Measurements from ENCODE around the gene ATR. TPM values are rescaled to one million over a fixed set of nuclear protein-coding genes. Genes with fewer than 3 reads are reported as not detected.
"Not testable (repeated sequence)": the region's sequence is repeated elsewhere in the genome, so short reads cannot be mapped to it uniquely, and the experiment has no call there.

The ATR gene
- polyA plus RNA-seq, 6 donors from 2014 or later: 11.2 to 21.2 (median 16.9) TPM

DNA sequence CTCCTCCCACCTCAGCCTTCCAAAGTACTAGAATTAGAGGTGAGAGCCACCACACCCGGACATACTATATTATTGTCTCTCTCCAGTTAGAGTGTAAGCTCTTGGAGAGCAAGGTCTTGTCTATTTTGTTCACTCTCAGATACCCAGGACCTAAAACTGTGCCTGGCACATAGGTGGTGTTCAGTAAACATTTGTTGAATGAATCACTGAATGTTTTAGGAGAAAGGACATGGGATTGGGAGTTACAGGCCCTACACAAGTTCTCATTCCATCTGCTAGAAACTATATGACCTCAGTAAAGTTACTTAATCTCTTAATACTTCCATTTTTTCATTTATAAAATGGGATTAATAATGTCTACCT is 1.5 kb upstream of the ATR start:
- DNase-seq (no peak), ATAC-seq (ENCODE audit: low read depth in 2 of 2) (no peak)
- Mint-ChIP-seq H3K9me3 (no peaks in the 10 kb centered on the region), H3K4me1 (peaks cover 32 to 47% (median 38%) of the 10 kb centered on the region in 3 donors), H3K4me3 (peak overlapping the region; percentile 48 to 97 (median 95)), H3K36me3 (peaks cover 0 to 5% of the 10 kb centered on the region in 2 donors), H3K27me3 (peaks cover 0 to 5% (median 5%) of the 10 kb centered on the region in 3 donors), H3K27ac (peak overlapping the region; percentile 92 to 99 (median 96))

DNA sequence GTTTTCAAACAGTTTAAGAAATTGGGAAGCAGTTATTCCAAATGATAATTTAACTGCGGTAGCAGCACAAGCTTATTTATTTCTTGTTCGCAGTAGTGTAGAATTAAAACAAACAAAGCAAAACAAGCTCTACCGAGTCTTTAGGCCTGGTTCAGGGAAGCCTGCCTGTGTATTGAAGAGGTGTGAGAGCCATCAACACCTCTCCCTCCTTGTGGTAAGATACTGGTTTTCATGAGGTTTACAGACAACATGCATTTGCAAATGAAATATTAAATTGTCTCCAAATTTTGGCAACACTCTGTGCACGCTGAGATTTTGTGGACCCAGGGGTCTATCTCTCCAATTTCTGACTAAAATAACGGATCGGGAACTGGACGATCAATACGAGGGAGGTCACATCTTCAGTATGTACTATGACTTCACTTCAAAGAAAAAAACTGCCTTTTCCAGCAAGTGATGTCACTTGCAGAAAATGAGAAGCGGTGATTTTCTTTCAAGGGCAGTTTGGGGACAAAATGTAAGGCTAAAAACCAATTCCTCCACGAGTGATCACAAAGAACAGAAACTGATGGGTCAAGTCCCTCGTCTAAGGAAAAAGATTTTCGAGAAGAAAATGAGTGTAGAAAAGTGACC is 721 bp downstream of the ATR start:
- ATAC-seq (ENCODE audit: low read depth in 2 of 2) (no peak), DNase-seq (no peak)
- H3K36me3 Mint-ChIP-seq: peaks cover 0 to 5% of the 10 kb centered on the region in 2 donors
- peak overlapping the region; percentile 93 to 97 (median 96) for H3K4me3 Mint-ChIP-seq
- no peaks in the 10 kb centered on the region for H3K9me3 Mint-ChIP-seq
- H3K4me1 Mint-ChIP-seq: peaks cover 48 to 66% (median 48%) of the 10 kb centered on the region in 3 donors
- peak overlapping the region; percentile 95 to 99 (median 98) for H3K27ac Mint-ChIP-seq
- peaks cover 0 to 4% (median 0%) of the 10 kb centered on the region in 3 donors for H3K27me3 Mint-ChIP-seq

DNA sequence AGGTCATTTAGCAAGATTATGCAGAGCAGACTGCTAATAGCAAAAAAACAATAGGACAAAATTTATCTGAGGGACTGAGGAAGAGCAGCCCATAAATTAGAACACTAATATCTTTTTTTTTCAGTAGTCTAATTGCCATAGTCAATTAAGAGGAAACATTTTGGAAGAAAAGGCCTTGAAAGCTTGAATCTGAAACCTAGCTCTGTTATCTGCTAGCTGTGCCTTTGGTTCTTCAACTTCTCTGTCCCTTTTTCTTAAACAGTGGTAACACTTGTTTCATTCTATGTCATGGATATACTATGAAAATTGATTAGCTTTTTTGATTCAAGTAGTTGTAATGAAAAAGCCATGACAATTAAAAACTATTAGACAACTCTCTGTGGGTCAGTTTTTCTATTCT is 1.7 kb downstream of the ATR start:
- peak overlapping the region; percentile 52 to 97 (median 95) for H3K4me3 Mint-ChIP-seq
- H3K27ac Mint-ChIP-seq: peak overlapping the region; percentile 13 to 95 (median 60)
- ATAC-seq (ENCODE audit: low read depth in 2 of 2) (no peak), DNase-seq (no peak)
- no peaks in the 10 kb centered on the region for H3K9me3 Mint-ChIP-seq
- peaks cover 48 to 66% (median 48%) of the 10 kb centered on the region in 3 donors for H3K4me1 Mint-ChIP-seq
- H3K36me3 Mint-ChIP-seq: peaks cover 0 to 5% of the 10 kb centered on the region in 2 donors
- H3K27me3 Mint-ChIP-seq: no peaks in the 10 kb centered on the region

DNA sequence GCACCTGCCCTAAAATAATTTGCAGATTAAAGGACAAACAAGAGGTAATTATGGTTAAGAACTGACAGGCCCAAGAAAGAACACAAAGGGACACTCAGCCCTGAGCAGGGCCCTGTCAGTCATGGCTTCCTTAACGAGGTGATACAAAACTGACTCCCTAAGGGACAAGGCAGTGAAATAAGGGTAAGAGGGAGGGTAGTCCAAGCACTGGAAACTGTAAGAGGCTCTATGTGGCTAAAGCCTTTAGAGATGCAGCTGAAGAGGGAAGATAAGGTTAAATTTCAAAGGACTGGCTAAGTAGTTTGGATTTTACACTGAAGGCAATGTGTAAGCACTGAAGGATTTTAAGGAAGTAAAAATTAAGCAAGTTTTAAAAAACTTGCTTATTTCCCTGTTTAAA is 3.9 kb downstream of the ATR start:
- no peaks in the 10 kb centered on the region for H3K27me3 Mint-ChIP-seq
- peaks cover 0 to 9% of the 10 kb centered on the region in 2 donors for H3K36me3 Mint-ChIP-seq
- H3K4me3 Mint-ChIP-seq: peak overlapping the region in 1 of 8 donors; percentile 22
- no peak for DNase-seq
- ATAC-seq (ENCODE audit: low read depth in 2 of 2): no peak
- no peaks in the 10 kb centered on the region for H3K9me3 Mint-ChIP-seq
- peaks cover 47 to 68% (median 48%) of the 10 kb centered on the region in 3 donors for H3K4me1 Mint-ChIP-seq
- peak overlapping the region in 2 of 6 donors; percentile 14 to 76 for H3K27ac Mint-ChIP-seq

DNA sequence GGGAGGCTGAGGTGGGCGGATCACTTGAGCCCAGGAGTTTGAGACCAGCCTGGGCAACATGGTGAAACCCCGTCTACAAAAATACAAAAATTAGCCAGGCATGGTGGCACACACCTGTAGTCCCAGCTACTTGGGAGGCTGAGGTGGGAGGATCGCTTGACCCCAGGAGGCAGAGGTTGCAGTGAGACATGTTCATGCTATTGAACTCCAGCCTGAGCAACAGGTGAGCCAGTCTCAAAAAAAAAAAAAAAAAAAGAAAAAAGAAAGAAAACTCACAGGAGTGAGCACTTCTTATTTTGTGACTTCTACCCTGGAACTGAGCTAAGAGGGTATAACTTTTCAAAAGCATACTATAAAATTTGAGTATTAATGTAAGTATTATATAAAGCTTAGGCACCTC is 4.3 kb downstream of the ATR start:
- DNase-seq; H3K9me3 Mint-ChIP-seq; H3K27me3 Mint-ChIP-seq; H3K36me3 Mint-ChIP-seq; ATAC-seq (ENCODE audit: low read depth in 2 of 2): not testable (repeated sequence)
- peak overlapping the region in 3 of 6 donors; percentile 14 to 76 (median 40) for H3K27ac Mint-ChIP-seq
- peak overlapping the region in 1 of 8 donors; percentile 22 for H3K4me3 Mint-ChIP-seq
- H3K4me1 Mint-ChIP-seq: peaks cover 44 to 63% (median 48%) of the 10 kb centered on the region in 3 donors

DNA sequence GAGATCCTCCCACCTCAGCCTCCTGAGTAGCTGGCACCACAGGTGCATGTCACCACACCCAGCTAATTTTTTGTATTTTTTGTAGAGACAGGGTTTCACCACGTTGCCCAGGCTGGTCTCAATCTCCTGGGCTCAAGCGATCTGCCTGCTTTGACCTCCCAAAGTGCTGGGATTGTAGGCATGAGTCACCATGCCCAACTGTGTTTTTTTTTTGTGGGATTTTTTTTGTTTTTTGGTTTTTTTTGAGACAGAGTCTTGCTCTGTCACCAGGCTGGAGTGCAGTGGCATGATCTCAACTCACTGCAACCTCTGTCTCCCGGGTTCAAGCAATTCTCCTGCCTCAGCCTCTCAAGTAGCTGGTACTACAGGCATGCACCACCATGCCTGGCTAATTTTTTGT is 9.1 kb downstream of the ATR start:
- not testable (repeated sequence) for DNase-seq; H3K36me3 Mint-ChIP-seq; H3K4me3 Mint-ChIP-seq; H3K27ac Mint-ChIP-seq; H3K9me3 Mint-ChIP-seq; ATAC-seq (ENCODE audit: low read depth in 2 of 2); H3K27me3 Mint-ChIP-seq
- H3K4me1 Mint-ChIP-seq: peaks cover 9 to 24% (median 12%) of the 10 kb centered on the region in 3 donors

DNA sequence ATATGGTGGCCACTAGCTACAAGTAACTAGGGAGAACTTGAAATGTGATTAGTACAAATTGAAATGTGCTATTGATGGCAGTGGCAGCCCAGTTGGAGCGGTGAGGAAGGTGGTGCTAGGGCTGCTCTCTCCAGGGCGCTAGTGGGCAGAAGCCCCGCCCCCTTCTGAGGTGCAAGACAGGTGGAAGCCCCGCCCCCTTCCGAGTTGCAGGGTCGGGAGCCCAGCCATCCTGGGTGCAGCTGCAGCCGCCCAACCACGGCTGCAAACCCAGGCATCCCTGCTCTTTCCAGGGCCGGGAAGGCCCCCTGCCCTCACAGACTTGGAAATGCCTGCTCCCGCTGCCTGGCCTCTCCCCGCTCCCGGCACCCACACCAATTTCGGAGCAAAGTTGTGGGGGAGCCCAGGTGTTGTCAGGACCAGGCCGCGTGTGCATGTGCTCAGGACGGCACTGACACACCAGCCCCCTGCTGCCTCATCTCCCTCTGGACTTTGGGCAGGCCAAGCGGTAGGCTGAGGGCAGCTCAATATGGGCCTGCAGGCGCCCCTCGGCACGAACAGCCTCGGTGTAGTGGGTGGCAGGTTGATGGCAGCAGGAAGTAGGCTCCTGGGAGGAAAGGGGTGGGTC is 10.0 kb downstream of the ATR start:
- H3K4me1 Mint-ChIP-seq: peaks cover under 1 to 16% (median 8%) of the 10 kb centered on the region in 3 donors
- H3K9me3 Mint-ChIP-seq: no peaks in the 10 kb centered on the region
- peaks cover 0 to 4% of the 10 kb centered on the region in 2 donors for H3K36me3 Mint-ChIP-seq
- H3K27me3 Mint-ChIP-seq: no peaks in the 10 kb centered on the region
- DNase-seq: no peak
- H3K4me3 Mint-ChIP-seq: no peak overlapping the region
- no peak for ATAC-seq (ENCODE audit: low read depth in 2 of 2)
- no peak overlapping the region for H3K27ac Mint-ChIP-seq

DNA sequence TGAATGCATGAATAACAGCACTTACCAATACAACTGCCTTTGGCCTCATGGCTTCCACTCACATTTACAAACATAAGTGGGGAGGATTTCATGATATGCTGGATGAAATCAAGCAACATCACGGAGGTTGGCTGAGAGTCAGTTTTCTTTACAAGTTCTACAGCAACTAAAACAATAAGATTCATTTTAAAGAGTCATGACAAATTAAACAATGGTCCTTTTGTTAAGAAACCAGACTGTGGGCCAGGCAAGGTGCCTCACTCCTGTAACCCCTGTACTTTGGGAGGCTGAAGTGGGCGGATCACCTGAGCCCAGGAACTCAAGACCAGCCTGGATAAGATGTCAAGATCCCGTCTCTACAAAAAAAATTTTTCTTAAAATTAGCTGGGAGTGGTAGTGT is 12.4 kb downstream of the ATR start:
- Mint-ChIP-seq H3K27me3 (no peaks in the 10 kb centered on the region), H3K36me3 (peaks cover 9 to 10% of the 10 kb centered on the region in 2 donors)

DNA sequence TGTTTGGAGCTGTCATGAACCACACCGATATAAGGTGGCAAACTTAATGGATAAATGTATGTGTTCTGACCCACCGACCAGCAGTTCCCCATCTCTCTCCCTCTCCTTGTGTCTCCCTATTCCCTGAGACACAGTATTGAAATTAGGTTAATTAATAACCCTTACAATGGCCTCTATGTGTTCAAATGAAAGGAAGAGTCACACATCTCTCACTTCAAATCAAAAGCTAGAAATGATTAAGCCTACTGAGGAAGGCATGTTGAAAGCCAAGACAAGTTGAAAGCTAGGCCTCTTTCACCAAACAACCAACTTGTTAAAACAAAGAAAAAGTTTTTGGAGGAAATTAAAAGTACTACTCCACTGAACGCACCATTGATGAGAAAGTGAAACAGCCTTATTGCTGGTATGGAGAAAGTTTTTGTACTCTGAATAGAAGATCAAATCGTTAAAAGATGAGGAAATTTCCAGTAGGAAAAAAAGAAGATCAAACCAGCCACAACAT is 15.0 kb downstream of the ATR start:
- Mint-ChIP-seq H3K36me3 (peaks cover 9% of the 10 kb centered on the region in 2 donors), H3K27ac (peak overlapping the region in 1 of 6 donors; percentile 54), H3K27me3 (no peaks in the 10 kb centered on the region), H3K4me1 (peaks cover 0 to 4% (median 2%) of the 10 kb centered on the region in 3 donors), H3K4me3 (no peak overlapping the region), H3K9me3 (no peaks in the 10 kb centered on the region)
- no peak for ATAC-seq (ENCODE audit: low read depth in 2 of 2)
- DNase-seq: no peak

More for the DNA sequence above, 12.4 kb downstream of the ATR start:
- Mint-ChIP-seq H3K4me1 (peaks cover 0 to 11% (median 8%) of the 10 kb centered on the region in 3 donors), H3K4me3 (no peak overlapping the region), H3K27ac (peak overlapping the region in 1 of 6 donors; percentile 47), H3K9me3 (no peaks in the 10 kb centered on the region)
- DNase-seq (no peak), ATAC-seq (ENCODE audit: low read depth in 2 of 2) (no peak)

DNA sequence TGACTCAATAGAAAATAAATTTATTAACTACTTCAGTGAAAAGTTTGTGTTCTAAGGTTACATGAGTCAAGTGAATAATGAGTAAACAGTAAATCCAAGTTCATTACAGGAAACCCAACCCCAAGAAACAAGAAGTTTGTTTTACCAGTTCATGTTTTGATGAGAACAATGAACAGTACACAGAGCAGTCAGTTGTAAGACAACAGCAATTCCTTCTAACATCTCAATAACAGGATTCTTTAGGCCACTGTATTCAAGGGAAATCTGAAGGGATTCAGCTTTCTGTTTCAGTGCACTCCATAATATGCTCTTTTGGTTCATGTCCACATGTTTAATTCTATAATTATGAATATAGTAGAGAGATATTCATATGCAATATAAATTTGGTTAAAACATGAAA is 18.4 kb downstream of the ATR start:
- Mint-ChIP-seq H3K27ac (no peak overlapping the region), H3K4me3 (no peak overlapping the region), H3K4me1 (no peaks in the 10 kb centered on the region), H3K36me3 (peaks cover 19 to 20% of the 10 kb centered on the region in 2 donors), H3K9me3 (no peaks in the 10 kb centered on the region), H3K27me3 (no peaks in the 10 kb centered on the region)
- DNase-seq: no peak
- no peak for ATAC-seq (ENCODE audit: low read depth in 2 of 2)

DNA sequence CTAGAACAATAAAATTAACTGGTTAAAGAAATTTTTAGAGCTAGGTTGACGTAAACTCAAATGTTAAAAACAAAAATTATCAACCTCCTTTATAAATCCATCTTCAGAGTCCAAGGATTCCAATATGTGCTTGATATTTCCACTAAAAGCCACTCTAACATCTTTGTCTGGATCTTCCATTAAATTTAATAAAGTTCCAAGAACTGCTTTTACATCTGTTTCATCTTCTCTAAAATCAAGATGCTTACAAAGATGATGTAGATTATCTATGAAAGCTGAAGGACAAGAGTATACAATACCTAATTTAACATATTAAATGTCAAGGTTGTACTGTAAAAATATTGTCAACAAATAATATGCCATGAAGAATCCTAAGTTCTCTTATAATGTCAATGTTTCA is 24.8 kb downstream of the ATR start:
- H3K27ac Mint-ChIP-seq: no peak overlapping the region
- no peaks in the 10 kb centered on the region for H3K27me3 Mint-ChIP-seq
- DNase-seq (no peak), ATAC-seq (ENCODE audit: low read depth in 2 of 2) (no peak)
- H3K4me1 Mint-ChIP-seq: no peaks in the 10 kb centered on the region
- peaks cover 34% of the 10 kb centered on the region in 2 donors for H3K36me3 Mint-ChIP-seq
- no peak overlapping the region for H3K4me3 Mint-ChIP-seq
- peaks cover 0 to 3% (median 1%) of the 10 kb centered on the region in 7 donors for H3K9me3 Mint-ChIP-seq

DNA sequence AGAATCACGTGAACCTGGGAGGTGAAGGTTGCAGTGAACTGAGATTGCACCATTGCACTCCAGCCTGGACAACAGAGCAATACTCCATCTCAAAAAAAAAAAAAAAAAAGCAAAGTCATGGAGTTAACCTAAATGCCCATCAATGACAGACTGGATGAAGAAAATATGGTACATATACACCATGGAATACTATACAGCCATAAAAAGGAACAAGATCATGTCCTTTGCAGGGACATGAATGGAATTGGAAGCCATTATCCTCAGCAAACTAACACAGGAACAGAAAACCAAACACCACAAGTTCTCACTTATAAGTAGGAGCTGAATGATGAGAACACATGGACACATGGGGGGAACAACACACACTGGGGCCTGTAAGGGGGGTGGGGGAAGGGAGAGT is 26.0 kb downstream of the ATR start:
- ATAC-seq (ENCODE audit: low read depth in 2 of 2); H3K27ac Mint-ChIP-seq; DNase-seq; H3K9me3 Mint-ChIP-seq; H3K4me1 Mint-ChIP-seq; H3K27me3 Mint-ChIP-seq: not testable (repeated sequence)
- peak overlapping the region in 1 of 8 donors; percentile 52 for H3K4me3 Mint-ChIP-seq
- H3K36me3 Mint-ChIP-seq: peaks cover 34% of the 10 kb centered on the region in 2 donors

DNA sequence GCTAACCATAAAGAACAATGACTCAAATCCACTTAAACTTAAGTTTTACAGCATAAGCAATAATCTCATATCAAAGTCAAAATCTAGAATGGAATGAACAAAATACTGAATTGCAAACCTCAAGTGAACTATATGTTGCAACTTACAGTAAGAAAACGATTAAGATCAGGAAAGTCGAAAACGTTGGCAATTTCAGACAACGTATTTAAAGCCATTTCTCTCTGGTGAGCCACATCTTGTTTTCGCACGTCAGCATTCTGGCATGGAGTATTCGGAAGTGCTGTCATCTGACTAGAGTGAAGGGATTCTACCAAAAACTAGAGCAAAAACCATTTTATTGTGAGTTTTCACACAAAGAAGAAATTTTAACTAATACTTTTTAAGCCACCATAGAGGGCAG is 28.5 kb downstream of the ATR start:
- Mint-ChIP-seq H3K27me3 (no peaks in the 10 kb centered on the region), H3K9me3 (peaks cover 0 to 3% (median 1%) of the 10 kb centered on the region in 7 donors), H3K27ac (no peak overlapping the region), H3K4me3 (no peak overlapping the region), H3K36me3 (peaks cover 22 to 23% of the 10 kb centered on the region in 2 donors), H3K4me1 (no peaks in the 10 kb centered on the region)
- DNase-seq (no peak), ATAC-seq (ENCODE audit: low read depth in 2 of 2) (no peak)

DNA sequence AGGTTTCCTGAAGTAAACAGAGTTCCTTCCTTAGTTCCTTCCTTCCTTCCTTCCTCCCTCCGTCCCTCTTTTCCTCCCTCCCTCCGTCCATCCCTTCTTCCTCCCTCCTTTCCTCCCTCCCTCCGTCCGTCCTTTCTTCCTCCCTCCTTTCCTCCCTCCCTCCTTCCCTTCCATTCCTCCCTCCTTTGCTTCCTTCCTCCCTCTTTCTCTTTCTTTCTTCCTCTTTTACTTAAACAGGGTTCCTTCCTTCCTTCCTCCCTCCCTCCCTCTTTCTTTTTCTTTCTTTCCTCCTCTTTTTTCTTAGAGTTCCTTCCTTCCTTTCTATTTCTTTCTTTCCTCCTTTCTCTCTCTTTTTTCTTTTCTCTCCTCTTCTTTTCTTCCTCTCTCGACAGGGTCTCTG is 35.2 kb downstream of the ATR start:
- Mint-ChIP-seq H3K27ac (peak overlapping the region in 2 of 6 donors; percentile 44 to 79), H3K9me3 (no peaks in the 10 kb centered on the region), H3K4me3 (peak overlapping the region in 1 of 8 donors; percentile 70), H3K4me1 (no peaks in the 10 kb centered on the region), H3K36me3 (peaks cover 8% of the 10 kb centered on the region in 2 donors), H3K27me3 (no peaks in the 10 kb centered on the region)
- DNase-seq (no peak), ATAC-seq (ENCODE audit: low read depth in 2 of 2) (no peak)

All from naive B cell (primary cell).